ENCODE measurements around the gene LNX1. TPM values are rescaled to one million over a fixed set of nuclear protein-coding genes. Genes with fewer than 3 reads are reported as not detected.

Gene LNX1
- polyA plus RNA-seq, 1 of the 3 experiments (the other 2 are of a cell fraction), result 0.16 TPM

- Histone ChIP-seq H3K9me2 (no peaks in the 10 kb centered on the region), H3K4me2 (no peak overlapping the region), H3K4me1 (ENCODE audit: control insufficient read depth in 1 of 2, insufficient read depth in 2 of 2, low read depth in 1 of 2, low read length in 1 of 2) (peaks cover 0 to 2% of the 10 kb centered on the region in 2 experiments; a peak in 1 of 4 replicates), H3K4me3 (ENCODE audit: low read depth in 2 of 2, low read length in 1 of 2) (no peak overlapping the region), H3K9ac (no peak overlapping the region), H4K20me1 (ENCODE audit: insufficient read depth) (no peaks in the 10 kb centered on the region), H3F3A (replicated peaks; ENCODE audit: insufficient read depth) (peaks cover 16% of the 10 kb centered on the region), H3K79me2 (ENCODE audit: insufficient read depth) (peaks cover 9% of the 10 kb centered on the region), H3K27me3 (ENCODE audit: insufficient read depth) (no peaks in the 10 kb centered on the region), H3K9me3 (no peaks in the 10 kb centered on the region), H3K36me3 (replicated peaks in 1 of 2; ENCODE audit: control insufficient read depth in 1 of 2, insufficient read depth in 2 of 2, low read length in 1 of 2) (peaks cover 79 to 81% of the 10 kb centered on the region in 2 experiments), H2AFZ (ENCODE audit: low read depth) (no peak overlapping the region), H3K27ac (ENCODE audit: low read depth in 2 of 2, low read length in 1 of 2) (no peak overlapping the region)
- DNase-seq, result no peak
- 92% methylated on average over 5 of the region's 5 CpGs for WGBS (ENCODE audit: low lambda C conversion rate)
- ChIA-PET CTCF (interaction anchor here (0.7 to 0.8 kb wide), 2 partner anchors 24 to 477 kb away, joined by 3 read pairs; no protein-coding TSS in a partner anchor), POLR2A (no interaction called here)
- TF ChIP-seq MAX (IDR thresholded peaks at IDR 0.05; ENCODE audit: low read depth) (no peak), EP300 (IDR thresholded peaks at IDR 0.05; ENCODE audit: borderline replicate concordance in 1 of 2, low read depth in 1 of 2, low read length in 1 of 2) (no peak)
Observed at GRCh38 chr4:53431052-53431451, 160.2 kb downstream of the LNX1 start.

- TF ChIP-seq ZBTB33 (IDR thresholded peaks at IDR 0.05; ENCODE audit: borderline replicate concordance, low read depth), result no peak
- TF ChIP-seq CHD2 (IDR thresholded peaks at IDR 0.05; ENCODE audit: low read length, partially characterized antibody), result no peak
- TF ChIP-seq SIN3A (IDR thresholded peaks at IDR 0.05; ENCODE audit: borderline replicate concordance, low read depth, low read length), result no peak
- TF ChIP-seq YY1 (IDR thresholded peaks at IDR 0.05; ENCODE audit: low read depth), result no peak
- TF ChIP-seq NRF1 (IDR thresholded peaks at IDR 0.05; ENCODE audit: low read depth, low read length), result no peak
- no peak for TF ChIP-seq RCOR1 (IDR thresholded peaks at IDR 0.05; ENCODE audit: low read length)
- no peak for TF ChIP-seq MXI1 (IDR thresholded peaks at IDR 0.05; ENCODE audit: low read depth, low read length)
- TF ChIP-seq NFIC (IDR thresholded peaks at IDR 0.05; ENCODE audit: borderline replicate concordance), result no peak
- no peak for TF ChIP-seq TCF12 (IDR thresholded peaks at IDR 0.05)
- TF ChIP-seq RAD21 (IDR thresholded peaks at IDR 0.05; ENCODE audit: low read length), result no peak
- no peak for TF ChIP-seq REST (IDR thresholded peaks at IDR 0.05; ENCODE audit: low read depth, low read length)
- no peak for TF ChIP-seq USF2 (IDR thresholded peaks at IDR 0.05; ENCODE audit: borderline replicate concordance, low read depth, low read length)
- no peak for TF ChIP-seq IRF3 (IDR thresholded peaks at IDR 0.05; ENCODE audit: low read depth, low read length)
- no peak for TF ChIP-seq TAF1 (IDR thresholded peaks at IDR 0.05; ENCODE audit: borderline replicate concordance, low read depth, low read length)
- H3K4me3 ChIP-seq (ENCODE audit: low read depth in 2 of 2, low read length in 1 of 2), result no peak overlapping the region
- no peak overlapping the region for H2AFZ ChIP-seq (ENCODE audit: low read depth)
- no peak overlapping the region for H3K4me2 ChIP-seq
- ChIA-PET CTCF (no interaction called here), POLR2A (no interaction called here)
- no peak for DNase-seq
- H3K9me3 ChIP-seq, result no peaks in the 10 kb centered on the region
- H3K36me3 ChIP-seq (replicated peaks in 1 of 2; ENCODE audit: control insufficient read depth in 1 of 2, insufficient read depth in 2 of 2, low read length in 1 of 2), result peaks cover 59 to 72% of the 10 kb centered on the region in 2 experiments
- peaks cover 13% of the 10 kb centered on the region for H3F3A ChIP-seq (replicated peaks; ENCODE audit: insufficient read depth)
- no peak overlapping the region for H3K9ac ChIP-seq
- H3K27ac ChIP-seq (ENCODE audit: low read depth in 2 of 2, low read length in 1 of 2), result no peak overlapping the region
- H3K9me2 ChIP-seq, result no peaks in the 10 kb centered on the region
- no peaks in the 10 kb centered on the region for H4K20me1 ChIP-seq (ENCODE audit: insufficient read depth)
- H3K27me3 ChIP-seq (ENCODE audit: insufficient read depth), result no peaks in the 10 kb centered on the region
- H3K79me2 ChIP-seq (ENCODE audit: insufficient read depth), result peaks cover 3% of the 10 kb centered on the region
- H3K4me1 ChIP-seq (ENCODE audit: control insufficient read depth in 1 of 2, insufficient read depth in 2 of 2, low read depth in 1 of 2, low read length in 1 of 2), result peaks cover 0 to 5% of the 10 kb centered on the region in 2 experiments; a peak in 1 of 4 replicates
Observed at GRCh38 chr4:53427366-53427765, 163.9 kb downstream of the LNX1 start.

Measured in SK-N-SH (cell line).